H1 (cell line): ENCODE measurements around the gene RNASET2. TPM values are rescaled to one million over a fixed set of nuclear protein-coding genes. Genes with fewer than 3 reads are reported as not detected.

Experiments
- ASH2L ChIP-seq: fragments of 200-600, 300-600 bp; sonication (generic); IDR thresholded peaks from one replicate; pipeline ENCODE4 v1.7.1; 2017; ENCODE audit warnings: low read length
- EP300 ChIP-seq, 2 experiments: IDR thresholded peaks; 1 replicate in 1 of 2; 2 replicates in 1 of 2; pipeline ENCODE4 v1.6.1; 2011 to 2012; ENCODE audit warnings: low read depth in 2 of 2, low read length in 2 of 2, mild to moderate bottlenecking in 2 of 2, borderline replicate concordance in 1 of 2, inconsistent platforms in 1 of 2, moderate library complexity in 1 of 2
- JUND ChIP-seq: IDR thresholded peaks from 2 replicates; pipeline ENCODE4 v1.6.1; 2011; ENCODE audit warnings: mild to moderate bottlenecking, improper control_type of control experiment, low read length
- PHF8 ChIP-seq: fragments of 200-600 bp; sonication (generic); conservative IDR thresholded peaks from 2 replicates; pipeline ENCODE4 v1.7.1; 2012; ENCODE audit warnings: low read depth, mild to moderate bottlenecking, inconsistent platforms, low read length, moderate library complexity
- SIX5 ChIP-seq: IDR thresholded peaks from 2 replicates; pipeline ENCODE4 v1.6.1; 2011; ENCODE audit warnings: mild to moderate bottlenecking, low read depth, low read length
- USF2 ChIP-seq: IDR thresholded peaks from 2 replicates; pipeline ENCODE4 v1.6.1; 2011; ENCODE audit warnings: low read length, improper control_type of control experiment
- polyA plus RNA-seq, 7 experiments: library from polyadenylated mRNA; depleted of rRNA in 3 of 7; stranded (reverse) in 5 of 7; unstranded in 2 of 7; fragments of >200 nt in 5 of 7; fragments of 200-250 nt in 2 of 7; gene quantifications; 1 replicate in 5 of 7; 2 replicates in 1 of 7; 4 replicates in 1 of 7; pipeline versions ENCODE4 v1.2.1 to v1.2.3, GENCODE V29; 2011 to 2013; ENCODE audit warnings: missing spikeins in 2 of 7, mixed read lengths in 2 of 7
- total RNA-seq: library from RNA; stranded (reverse); fragmentation: NEBNext Ultra II Directional; extraction: Animal tissue kit (Norgen Biotek cat#: 25700); gene quantifications from 2 replicates; pipeline ENCODE4 v1.2.1, GENCODE V29; 2021
- TF ChIP-seq, protein P1 (sequence below): IDR thresholded peaks from 2 replicates; pipeline ENCODE4 v1.6.1; 2012; ENCODE audit warnings: low read length, inconsistent platforms

Gene RNASET2
- total and polyA plus RNA-seq, 2 of the 8 experiments (the other 6 are each of a cell fraction or from before 2014, with no cell fraction given), result 15.7 to 22.9 TPM

DNA sequence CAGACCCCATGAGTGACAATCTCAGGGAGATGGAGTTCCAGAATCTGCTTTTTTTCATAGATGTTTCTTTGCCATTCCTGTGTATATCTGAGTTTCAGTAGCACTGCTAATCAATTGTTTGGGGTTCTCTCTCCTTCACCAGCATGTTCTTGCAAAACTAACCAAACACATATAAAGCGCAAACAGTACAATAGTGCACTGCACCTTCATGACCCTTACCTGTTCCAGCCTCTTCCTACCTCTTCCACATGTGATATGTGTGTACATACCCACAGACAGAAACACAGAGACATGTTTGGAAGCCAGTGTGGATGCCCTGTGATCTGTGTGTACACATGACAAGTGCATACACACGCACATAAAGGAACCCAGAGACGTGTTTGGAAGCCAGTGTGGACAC lies 41.0 kb upstream of the RNASET2 start (continued):
- TF ChIP-seq USF2 (no peak), JUND (no peak), ASH2L (no peak), EP300 (IDR thresholded peaks at IDR 0.05; ENCODE audit: borderline replicate concordance in 1 of 2, low read depth in 2 of 2, low read length in 2 of 2) (no peak), PHF8 (no peak), SIX5 (no peak)
- TF ChIP-seq, protein P1, sequence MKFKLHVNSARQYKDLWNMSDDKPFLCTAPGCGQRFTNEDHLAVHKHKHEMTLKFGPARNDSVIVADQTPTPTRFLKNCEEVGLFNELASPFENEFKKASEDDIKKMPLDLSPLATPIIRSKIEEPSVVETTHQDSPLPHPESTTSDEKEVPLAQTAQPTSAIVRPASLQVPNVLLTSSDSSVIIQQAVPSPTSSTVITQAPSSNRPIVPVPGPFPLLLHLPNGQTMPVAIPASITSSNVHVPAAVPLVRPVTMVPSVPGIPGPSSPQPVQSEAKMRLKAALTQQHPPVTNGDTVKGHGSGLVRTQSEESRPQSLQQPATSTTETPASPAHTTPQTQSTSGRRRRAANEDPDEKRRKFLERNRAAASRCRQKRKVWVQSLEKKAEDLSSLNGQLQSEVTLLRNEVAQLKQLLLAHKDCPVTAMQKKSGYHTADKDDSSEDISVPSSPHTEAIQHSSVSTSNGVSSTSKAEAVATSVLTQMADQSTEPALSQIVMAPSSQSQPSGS, result no peak
